DOHH2 (cell line): ENCODE measurements around the gene HIGD2A.

Experiments
- EZH2phosphoT487 ChIP-seq: fragments of 200-600 bp; sonication (generic); IDR thresholded peaks from 2 replicates; pipeline ENCODE4 v1.6.1; 2017; ENCODE audit warnings: borderline replicate concordance, mild to moderate bottlenecking, antibody characterized with exemption, low read length, moderate library complexity, mixed read lengths
- TF ChIP-seq, protein P1 (sequence below): fragments of 200-600 bp; sonication (generic); IDR thresholded peaks from one replicate; pipeline ENCODE4 v1.5.1; 2014; ENCODE audit warnings: antibody characterized with exemption, mild to moderate bottlenecking, low read depth, low read length; ENCODE audit not compliant: poor library complexity, severe bottlenecking

DNA sequence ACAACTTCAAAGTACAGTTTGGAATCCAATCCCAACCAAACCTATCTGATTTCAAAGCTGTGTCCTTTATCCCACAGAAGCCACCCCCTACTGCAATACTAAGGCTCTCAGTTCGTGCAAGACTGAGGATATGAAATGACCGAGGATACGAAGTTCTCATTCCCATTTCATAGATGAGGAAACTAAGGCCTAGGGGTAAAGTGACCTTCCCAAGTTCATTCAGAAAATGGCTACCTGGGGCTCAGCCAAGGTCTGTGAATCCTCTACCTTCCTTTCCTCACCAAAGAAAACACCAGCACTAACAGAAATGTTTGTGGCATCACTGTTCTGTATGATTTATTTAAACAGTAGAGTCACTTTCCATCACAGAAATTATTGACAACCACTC, 32.4 kb upstream of the HIGD2A start:
- TF ChIP-seq, protein P1, sequence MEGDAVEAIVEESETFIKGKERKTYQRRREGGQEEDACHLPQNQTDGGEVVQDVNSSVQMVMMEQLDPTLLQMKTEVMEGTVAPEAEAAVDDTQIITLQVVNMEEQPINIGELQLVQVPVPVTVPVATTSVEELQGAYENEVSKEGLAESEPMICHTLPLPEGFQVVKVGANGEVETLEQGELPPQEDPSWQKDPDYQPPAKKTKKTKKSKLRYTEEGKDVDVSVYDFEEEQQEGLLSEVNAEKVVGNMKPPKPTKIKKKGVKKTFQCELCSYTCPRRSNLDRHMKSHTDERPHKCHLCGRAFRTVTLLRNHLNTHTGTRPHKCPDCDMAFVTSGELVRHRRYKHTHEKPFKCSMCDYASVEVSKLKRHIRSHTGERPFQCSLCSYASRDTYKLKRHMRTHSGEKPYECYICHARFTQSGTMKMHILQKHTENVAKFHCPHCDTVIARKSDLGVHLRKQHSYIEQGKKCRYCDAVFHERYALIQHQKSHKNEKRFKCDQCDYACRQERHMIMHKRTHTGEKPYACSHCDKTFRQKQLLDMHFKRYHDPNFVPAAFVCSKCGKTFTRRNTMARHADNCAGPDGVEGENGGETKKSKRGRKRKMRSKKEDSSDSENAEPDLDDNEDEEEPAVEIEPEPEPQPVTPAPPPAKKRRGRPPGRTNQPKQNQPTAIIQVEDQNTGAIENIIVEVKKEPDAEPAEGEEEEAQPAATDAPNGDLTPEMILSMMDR = no peak
- no peak for TF ChIP-seq EZH2phosphoT487
